Nephron progenitor cell (in vitro differentiated cells): ENCODE measurements around the gene NCKAP5.

Experiments used
- DNase-seq: peaks from one replicate; pipeline ENCODE4 v3.0.0; 2021
- H3K27ac Mint-ChIP-seq: 2 replicates; pipeline ENCODE4 v1.8.0; 2021; ENCODE audit warnings: mild to moderate bottlenecking, moderate library complexity, mixed read lengths
- H3K27me3 Mint-ChIP-seq: 2 replicates; pipeline ENCODE4 v1.8.0; 2021; ENCODE audit warnings: mild to moderate bottlenecking, low read depth, mixed read lengths; ENCODE audit not compliant: poor library complexity
- H3K36me3 Mint-ChIP-seq: 2 replicates; pipeline ENCODE4 v1.8.0; 2021; ENCODE audit warnings: low read depth, mixed read lengths
- H3K4me1 Mint-ChIP-seq: 2 replicates; pipeline ENCODE4 v1.8.0; 2021; ENCODE audit warnings: mixed read lengths
- H3K4me3 Mint-ChIP-seq: 2 replicates; pipeline ENCODE4 v1.8.0; 2021; ENCODE audit warnings: mild to moderate bottlenecking, moderate library complexity, mixed read lengths
- H3K9me3 Mint-ChIP-seq: 2 replicates; pipeline ENCODE4 v1.8.0; 2021; ENCODE audit warnings: mild to moderate bottlenecking, moderate library complexity, mixed read lengths
- CTCF ChIP-seq: fragments of 200-600 bp; sonication (generic); IDR thresholded peaks from 2 replicates; pipeline ENCODE4 v1.5.0; 2021; ENCODE audit warnings: antibody characterized with exemption

NCKAP5 gene

GRCh38 chr2:132929786-132930185 lies 638.5 kb downstream of the NCKAP5 start:
- Mint-ChIP-seq H3K4me3 (no peak overlapping the region), H3K9me3 (peaks cover 7% of the 10 kb centered on the region), H3K27me3 (peaks cover 3% of the 10 kb centered on the region), H3K27ac (no peak overlapping the region), H3K4me1 (no peaks in the 10 kb centered on the region), H3K36me3 (peaks cover 11% of the 10 kb centered on the region)
- DNase-seq: no peak
- no peak for TF ChIP-seq CTCF

- H3K27ac Mint-ChIP-seq: no peak overlapping the region
- no peak overlapping the region for H3K4me3 Mint-ChIP-seq
- H3K27me3 Mint-ChIP-seq: no peaks in the 10 kb centered on the region
- H3K9me3 Mint-ChIP-seq: peaks cover 7% of the 10 kb centered on the region
- DNase-seq: no peak
- peaks cover 5% of the 10 kb centered on the region for H3K4me1 Mint-ChIP-seq
- H3K36me3 Mint-ChIP-seq: peaks cover 11% of the 10 kb centered on the region
- TF ChIP-seq CTCF: no peak
These were observed 644.5 kb downstream of the NCKAP5 start for GRCh38 chr2:132923787-132924186.

GRCh38 chr2:132915812-132916549 lies 652.3 kb downstream of the NCKAP5 start:
- Mint-ChIP-seq H3K27me3 (peaks cover 2% of the 10 kb centered on the region), H3K4me3 (no peak overlapping the region), H3K36me3 (peaks cover 4% of the 10 kb centered on the region), H3K27ac (no peak overlapping the region), H3K9me3 (peaks cover 6% of the 10 kb centered on the region), H3K4me1 (peaks cover 41% of the 10 kb centered on the region)
- TF ChIP-seq CTCF: no peak
- no peak for DNase-seq

GRCh38 chr2:132911726-132912724 lies 656.2 kb downstream of the NCKAP5 start:
- peak overlapping the region; percentile 58 for H3K4me3 Mint-ChIP-seq
- peak overlapping the region; percentile 94 for H3K27ac Mint-ChIP-seq
- peak; percentile 79 for DNase-seq
- H3K27me3 Mint-ChIP-seq: peaks cover 2% of the 10 kb centered on the region
- peaks cover 44% of the 10 kb centered on the region for H3K4me1 Mint-ChIP-seq
- no peak for TF ChIP-seq CTCF
- peaks cover 13% of the 10 kb centered on the region for H3K9me3 Mint-ChIP-seq
- H3K36me3 Mint-ChIP-seq: peaks cover 8% of the 10 kb centered on the region

GRCh38 chr2:132910432-132910831 lies 657.8 kb downstream of the NCKAP5 start:
- no peak overlapping the region for H3K27ac Mint-ChIP-seq

More at GRCh38 chr2:132910432-132910831, 657.8 kb downstream of the NCKAP5 start:
- Mint-ChIP-seq H3K4me1 (peaks cover 35% of the 10 kb centered on the region), H3K27me3 (no peaks in the 10 kb centered on the region), H3K9me3 (peaks cover 13% of the 10 kb centered on the region), H3K36me3 (peaks cover 8% of the 10 kb centered on the region), H3K4me3 (no peak overlapping the region)
- no peak for DNase-seq
- TF ChIP-seq CTCF: no peak
